Breast epithelium (tissue), 3 donors: ENCODE data around the gene FLYWCH2.

Experiments used
- CTCF ChIP-seq, 3 donors: fragments of 450-650 bp; IDR thresholded peaks; one replicate each; pipeline ENCODE4 v1.5.1; 2016 to 2017; ENCODE audit warnings: antibody characterized with exemption in 3 of 3, mild to moderate bottlenecking in 3 of 3, moderate library complexity in 3 of 3
- POLR2A ChIP-seq: fragments of 450-650 bp; IDR thresholded peaks from one replicate; pipeline ENCODE4 v1.6.1; 2016; ENCODE audit warnings: antibody characterized with exemption, mild to moderate bottlenecking, moderate library complexity
- POLR2AphosphoS5 ChIP-seq, 3 donors: sonication (generic); formaldehyde crosslinking; IDR thresholded peaks; one replicate each; pipeline ENCODE4 v1.6.1; 2017; ENCODE audit warnings: antibody characterized with exemption in 3 of 3

- no peak for TF ChIP-seq POLR2A
- TF ChIP-seq CTCF (IDR thresholded peaks at IDR 0.05) = no peak
- no peak for TF ChIP-seq POLR2AphosphoS5 (IDR thresholded peaks at IDR 0.05)
Observed at GRCh38 chr16:2938206-2938605, 55.2 kb downstream of the FLYWCH2 start.
